ENCODE data around the gene HMG20B.

- no peak for TF ChIP-seq CSDC2 (CRISPR knock-in tag; IDR thresholded peaks at IDR 0.05)
- TF ChIP-seq ISL1 (CRISPR knock-in tag; IDR thresholded peaks at IDR 0.05) = no peak
- no peak for TF ChIP-seq RARB (CRISPR knock-in tag; IDR thresholded peaks at IDR 0.05)
- TF ChIP-seq GLIS3 (CRISPR knock-in tag; IDR thresholded peaks at IDR 0.05) = no peak
Observed at GRCh38 chr19:3524904-3525451, 47.8 kb upstream of the HMG20B start.

Measured in SK-N-SH treated with all-trans-retinoic acid at 6 μM for 48 hours (cell line).